Activated CD8-positive, alpha-beta T cell treated with anti-CD3 and anti-CD28 coated beads, Interleukin-2, amount 10 ng/mL, durations not matched to agents 7 days and 5 days (primary cell): Measurements from ENCODE around the gene EFHD2. TPM values are rescaled to one million over a fixed set of nuclear protein-coding genes. Genes with fewer than 3 reads are reported as not detected.
"Not testable (repeated sequence)": the region's sequence is repeated elsewhere in the genome, so short reads cannot be mapped to it uniquely, and the experiment has no call there.

ENCODE experiments used
- ATAC-seq: fragments of 150-1000 bp; cut with Tn5 transposase; one replicate; pipeline ENCODE4 v1.10.0; 2021; ENCODE audit warnings: moderate library complexity
- CTCF ChIA-PET: fragments of 350-600 bp; sonication (Branson Sonifier 250); formaldehyde crosslinking; loops from one replicate; lab custom pipeline; 2021; ENCODE audit warnings: antibody characterized with exemption; lab: Charles Lee
- POLR2A ChIA-PET: fragments of 350-600 bp; sonication (Branson Sonifier 250); formaldehyde crosslinking; loops from one replicate; lab custom pipeline; 2021; ENCODE audit warnings: antibody characterized with exemption; lab: Charles Lee
- DNase-seq: peaks from one replicate; pipeline ENCODE4 v3.0.0-alpha.2; 2020
- H3K27ac Mint-ChIP-seq: one replicate; pipeline ENCODE4 v1.8.0; 2021; ENCODE audit warnings: mild to moderate bottlenecking, mixed read lengths
- H3K27me3 Mint-ChIP-seq: one replicate; pipeline ENCODE4 v1.8.0; 2021; ENCODE audit warnings: low read depth, mixed read lengths
- H3K36me3 Mint-ChIP-seq: one replicate; pipeline ENCODE4 v1.8.0; 2021; ENCODE audit warnings: low read depth, mixed read lengths
- H3K4me1 Mint-ChIP-seq: one replicate; pipeline ENCODE4 v1.8.0; 2021; ENCODE audit warnings: low read depth, mixed read lengths
- H3K4me3 Mint-ChIP-seq: one replicate; pipeline ENCODE4 v1.8.0; 2021; ENCODE audit warnings: mild to moderate bottlenecking, mixed read lengths
- H3K9me3 Mint-ChIP-seq: one replicate; pipeline ENCODE4 v1.8.0; 2022; ENCODE audit warnings: mixed read lengths; ENCODE audit not compliant: insufficient read depth
- total RNA-seq, 2 experiments: library from RNA; stranded (reverse); gene quantifications; one replicate each; pipeline ENCODE4 v1.2.3, GENCODE V29; 2021

Gene EFHD2
- total RNA-seq, 2 experiments from 2014 or later: 71.0 to 71.8 TPM

DNA sequence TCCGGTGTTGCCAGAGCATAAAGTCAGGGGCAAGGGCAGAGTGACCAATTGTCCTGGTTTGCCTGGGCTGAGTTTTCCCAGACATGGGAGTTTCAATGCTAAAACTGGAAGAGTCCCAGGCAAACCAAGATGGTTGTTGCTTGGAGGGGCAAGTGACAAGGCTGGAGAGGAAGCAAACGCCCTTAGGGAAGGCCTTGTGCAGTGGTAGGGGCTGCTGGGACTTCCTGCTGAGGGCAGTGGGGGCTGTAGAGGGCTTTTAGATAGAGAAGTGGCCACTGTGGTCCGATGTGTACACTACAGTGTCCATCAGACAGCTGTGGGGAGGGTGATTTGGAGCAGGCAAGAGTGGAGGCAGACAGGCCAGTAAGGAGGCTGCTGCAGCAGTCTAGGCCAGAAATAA lies 39.9 kb downstream of the EFHD2 start:
- ChIA-PET CTCF (no interaction called here), POLR2A (no interaction called here)
- Mint-ChIP-seq H3K9me3 (no peaks in the 10 kb centered on the region), H3K27me3 (peaks cover 5% of the 10 kb centered on the region), H3K4me1 (peaks cover 12% of the 10 kb centered on the region), H3K4me3 (no peak overlapping the region), H3K36me3 (no peaks in the 10 kb centered on the region), H3K27ac (no peak overlapping the region)
- no peak for ATAC-seq
- no peak for DNase-seq

- no peaks in the 10 kb centered on the region for H3K4me1 Mint-ChIP-seq
- ATAC-seq (no peak), DNase-seq (no peak)
- H3K9me3 Mint-ChIP-seq: no peaks in the 10 kb centered on the region
- ChIA-PET CTCF (no interaction called here), POLR2A (no interaction called here)
- no peaks in the 10 kb centered on the region for H3K27me3 Mint-ChIP-seq
- H3K4me3 Mint-ChIP-seq: no peak overlapping the region
- H3K36me3 Mint-ChIP-seq: no peaks in the 10 kb centered on the region
- H3K27ac Mint-ChIP-seq: no peak overlapping the region
Measured at GRCh38 chr1:15451014-15451722, 41.5 kb downstream of the EFHD2 start.

- H3K9me3 Mint-ChIP-seq: no peaks in the 10 kb centered on the region
- no peak overlapping the region for H3K27ac Mint-ChIP-seq
- no peaks in the 10 kb centered on the region for H3K36me3 Mint-ChIP-seq
- no peaks in the 10 kb centered on the region for H3K27me3 Mint-ChIP-seq
- ChIA-PET CTCF (no interaction called here), POLR2A (no interaction called here)
- H3K4me3 Mint-ChIP-seq: no peak overlapping the region
- ATAC-seq (no peak), DNase-seq (no peak)
- H3K4me1 Mint-ChIP-seq: no peaks in the 10 kb centered on the region
Measured at GRCh38 chr1:15452216-15452615, 42.5 kb downstream of the EFHD2 start.

- H3K27ac Mint-ChIP-seq: no peak overlapping the region
- H3K4me1 Mint-ChIP-seq: no peaks in the 10 kb centered on the region
- no peaks in the 10 kb centered on the region for H3K27me3 Mint-ChIP-seq
- H3K36me3 Mint-ChIP-seq: no peaks in the 10 kb centered on the region
- no peak overlapping the region for H3K4me3 Mint-ChIP-seq
- DNase-seq (no peak), ATAC-seq (no peak)
- ChIA-PET POLR2A (no interaction called here), CTCF (no interaction called here)
- no peaks in the 10 kb centered on the region for H3K9me3 Mint-ChIP-seq
Measured at GRCh38 chr1:15452866-15453571, 43.3 kb downstream of the EFHD2 start.

- ATAC-seq (no peak), DNase-seq (no peak)
- no peaks in the 10 kb centered on the region for H3K4me1 Mint-ChIP-seq
- no peak overlapping the region for H3K4me3 Mint-ChIP-seq
- no peaks in the 10 kb centered on the region for H3K36me3 Mint-ChIP-seq
- H3K27ac Mint-ChIP-seq: no peak overlapping the region
- POLR2A ChIA-PET: no interaction called here
- no peaks in the 10 kb centered on the region for H3K27me3 Mint-ChIP-seq
- H3K9me3 Mint-ChIP-seq: no peaks in the 10 kb centered on the region
- CTCF ChIA-PET: no interaction called here
Measured at GRCh38 chr1:15453734-15454133, 44.0 kb downstream of the EFHD2 start.

DNA sequence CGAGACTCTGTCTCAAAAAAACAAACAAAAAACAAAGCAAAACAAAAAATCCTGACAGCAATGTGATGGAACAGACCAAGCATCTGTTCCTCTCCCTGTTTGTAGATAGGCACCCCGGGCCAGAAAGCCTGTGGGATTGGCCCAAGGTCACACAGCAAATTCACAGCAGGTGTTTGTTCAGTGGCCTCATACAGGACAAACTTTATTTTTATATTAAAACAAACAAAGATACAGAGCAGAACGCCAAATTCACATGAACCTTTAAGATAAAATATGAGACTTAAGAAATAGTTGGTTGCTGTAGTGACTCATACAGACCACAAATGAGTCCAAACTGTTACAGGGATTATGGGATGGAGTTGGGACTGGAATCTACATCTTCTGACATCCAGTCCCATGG lies 44.6 kb downstream of the EFHD2 start:
- CTCF ChIA-PET: no interaction called here
- no peak for ATAC-seq
- no peak overlapping the region for H3K27ac Mint-ChIP-seq

DNA sequence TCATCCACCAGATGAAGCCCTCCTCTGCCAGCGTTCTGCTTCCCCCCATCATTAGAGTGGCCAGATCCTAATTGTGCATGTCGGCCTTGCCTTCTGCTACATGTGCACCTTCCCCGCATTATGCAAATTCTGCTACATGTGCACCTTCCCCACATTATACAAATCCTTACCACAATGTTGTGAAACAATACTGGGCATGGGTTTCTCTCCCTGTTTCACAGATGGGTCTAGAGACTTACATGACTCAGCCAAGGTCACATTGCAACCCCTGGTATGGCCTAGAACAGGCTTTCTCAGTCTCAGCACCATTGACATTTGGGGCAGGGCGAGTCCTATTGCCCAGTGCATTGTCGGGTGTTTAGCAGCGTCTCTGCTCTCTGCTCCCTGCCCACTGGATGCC lies 45.8 kb downstream of the EFHD2 start:
- no peak overlapping the region for H3K27ac Mint-ChIP-seq
- H3K9me3 Mint-ChIP-seq: no peaks in the 10 kb centered on the region
- POLR2A ChIA-PET: no interaction called here
- H3K4me3 Mint-ChIP-seq: no peak overlapping the region
- no peaks in the 10 kb centered on the region for H3K27me3 Mint-ChIP-seq
- DNase-seq (no peak), ATAC-seq (no peak)
- no peaks in the 10 kb centered on the region for H3K4me1 Mint-ChIP-seq
- H3K36me3 Mint-ChIP-seq: no peaks in the 10 kb centered on the region
- CTCF ChIA-PET: no interaction called here

More for the DNA sequence above, 44.6 kb downstream of the EFHD2 start:
- POLR2A ChIA-PET: no interaction called here
- no peaks in the 10 kb centered on the region for H3K9me3 Mint-ChIP-seq
- no peak overlapping the region for H3K4me3 Mint-ChIP-seq
- H3K36me3 Mint-ChIP-seq: no peaks in the 10 kb centered on the region
- no peaks in the 10 kb centered on the region for H3K27me3 Mint-ChIP-seq
- DNase-seq: no peak
- no peaks in the 10 kb centered on the region for H3K4me1 Mint-ChIP-seq

DNA sequence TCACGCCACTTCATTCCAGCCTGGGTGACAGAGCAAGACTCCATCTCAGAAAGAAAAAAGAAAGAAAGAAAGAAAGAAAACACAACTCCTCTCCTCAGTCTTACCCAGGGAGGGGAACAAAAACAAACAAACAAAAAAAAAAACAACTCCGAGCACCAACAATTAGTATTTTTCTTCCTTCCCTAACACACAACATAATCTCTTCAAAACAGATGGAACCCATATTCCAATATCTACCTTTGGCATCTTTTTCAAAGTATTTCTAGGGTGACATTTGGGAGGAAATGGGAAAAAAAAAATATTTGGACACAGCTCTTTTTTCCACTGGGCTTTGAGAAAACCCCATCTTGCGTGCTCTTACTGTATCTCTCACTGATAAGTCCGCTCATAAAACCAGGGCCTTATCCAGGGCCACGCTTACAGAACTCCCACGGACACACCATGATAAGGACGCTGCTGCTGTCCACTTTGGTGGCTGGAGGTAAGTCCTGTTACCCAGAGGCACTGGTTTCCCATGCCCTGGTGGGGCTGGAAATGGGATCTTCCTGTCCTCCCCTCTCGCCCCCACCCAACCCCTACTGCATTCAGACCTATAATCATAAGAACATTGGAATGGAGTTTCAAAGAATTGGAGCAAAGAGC lies 46.7 kb downstream of the EFHD2 start, which contains the start of gene CELA2A:
TSS of gene CELA2A (plus strand) at position 420 of the 642 bp plus-strand sequence. CDS start at position 442, 22 bp downstream.
- no peak for DNase-seq
- POLR2A ChIA-PET: no interaction called here
- no peak within 1 kb of the TSS for H3K27ac Mint-ChIP-seq
- no peak for ATAC-seq
- CTCF ChIA-PET: no interaction called here
- no peaks in the 10 kb centered on the region for H3K36me3 Mint-ChIP-seq
- H3K9me3 Mint-ChIP-seq: no peaks in the 10 kb centered on the region
- no peaks in the 10 kb centered on the region for H3K27me3 Mint-ChIP-seq
- H3K4me3 Mint-ChIP-seq: no peak within 1 kb of the TSS
- no peaks in the 10 kb centered on the region for H3K4me1 Mint-ChIP-seq

- ChIA-PET POLR2A (no interaction called here), CTCF (no interaction called here)
- ATAC-seq: no peak
Measured at GRCh38 chr1:15457585-15457984, 47.9 kb downstream of the EFHD2 start.

DNA sequence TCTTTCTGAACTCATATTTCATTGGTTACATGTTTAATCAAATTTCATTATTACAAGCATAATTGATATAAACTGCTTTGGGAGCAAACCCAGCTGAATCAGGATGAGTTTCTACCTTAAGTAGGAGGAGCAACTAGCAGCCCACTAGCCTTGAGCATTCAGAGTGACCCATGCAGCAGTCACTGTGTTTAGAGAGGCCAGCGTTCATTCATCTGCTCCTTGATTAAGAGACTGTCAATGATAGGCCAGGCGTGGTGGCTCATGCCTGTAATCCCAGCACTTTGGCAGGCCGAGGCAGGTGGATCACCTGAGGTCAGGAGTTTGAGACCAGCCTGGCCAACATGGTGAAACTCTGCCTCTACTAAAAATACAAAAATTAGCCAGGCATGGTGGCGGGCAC lies 48.7 kb downstream of the EFHD2 start:
- H3K4me3 Mint-ChIP-seq, POLR2A ChIA-PET, H3K4me1 Mint-ChIP-seq, CTCF ChIA-PET, H3K27me3 Mint-ChIP-seq, DNase-seq, H3K36me3 Mint-ChIP-seq, H3K9me3 Mint-ChIP-seq, ATAC-seq, H3K27ac Mint-ChIP-seq: not testable (repeated sequence)

More at GRCh38 chr1:15457585-15457984, 47.9 kb downstream of the EFHD2 start:
- H3K27me3 Mint-ChIP-seq: no peaks in the 10 kb centered on the region
- H3K9me3 Mint-ChIP-seq: no peaks in the 10 kb centered on the region
- H3K4me3 Mint-ChIP-seq: no peak overlapping the region
- no peak for DNase-seq
- no peak overlapping the region for H3K27ac Mint-ChIP-seq
- no peaks in the 10 kb centered on the region for H3K4me1 Mint-ChIP-seq
- no peaks in the 10 kb centered on the region for H3K36me3 Mint-ChIP-seq

DNA sequence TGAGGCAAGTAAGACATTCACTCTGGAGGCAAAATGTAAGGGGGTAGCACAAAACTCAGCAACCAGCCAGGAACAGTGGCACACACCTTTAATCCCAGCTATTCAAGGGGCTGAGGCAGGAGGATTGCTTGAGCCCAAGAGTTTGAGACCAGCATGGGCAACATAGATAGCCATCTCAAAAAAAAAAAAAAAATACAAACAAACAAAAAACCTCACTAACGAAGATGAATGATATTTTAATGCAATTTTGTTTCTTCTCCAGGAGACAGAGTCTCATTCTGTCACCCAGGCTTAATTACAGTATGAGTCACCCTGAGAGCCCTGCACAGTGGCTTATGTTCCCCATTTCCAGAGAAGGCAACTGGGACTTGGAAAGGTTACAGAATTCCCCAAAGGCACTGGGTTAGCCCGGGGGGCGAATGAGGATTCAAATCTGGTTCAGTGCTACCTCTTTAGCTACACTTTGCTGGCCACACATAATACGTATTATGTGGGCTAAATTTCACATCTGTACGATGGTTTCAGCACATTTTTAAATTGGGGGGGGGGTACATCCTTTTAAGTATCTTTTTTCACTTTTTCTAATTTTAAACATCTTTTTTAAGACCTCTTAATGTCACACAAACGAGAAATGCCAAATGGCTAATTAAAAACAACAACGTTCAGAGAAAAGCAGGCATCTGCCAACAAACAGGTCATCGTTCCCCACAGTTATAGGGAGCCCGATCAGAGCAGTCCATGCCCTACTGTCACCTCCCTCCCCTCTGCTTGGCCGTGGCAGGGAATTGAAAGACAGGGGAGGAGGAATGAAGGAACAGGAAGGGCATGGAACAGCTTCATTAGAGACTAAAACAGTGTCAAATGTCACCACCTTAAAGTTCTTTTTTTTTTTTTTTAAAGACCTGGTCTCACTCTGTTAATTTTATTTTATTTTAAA lies 50.4 kb downstream of the EFHD2 start:
- ChIA-PET CTCF (no interaction called here), POLR2A (no interaction called here)
- H3K4me1 Mint-ChIP-seq: no peaks in the 10 kb centered on the region

More for the DNA sequence above, 50.4 kb downstream of the EFHD2 start:
- DNase-seq (no peak), ATAC-seq (no peak)
- H3K27me3 Mint-ChIP-seq: peaks cover 2% of the 10 kb centered on the region
- H3K9me3 Mint-ChIP-seq: no peaks in the 10 kb centered on the region
- H3K36me3 Mint-ChIP-seq: no peaks in the 10 kb centered on the region
- no peak overlapping the region for H3K4me3 Mint-ChIP-seq
- H3K27ac Mint-ChIP-seq: no peak overlapping the region
